Lower leg skin (tissue), 4 donors: ENCODE measurements around the gene HSPB1. TPM values are rescaled to one million over a fixed set of nuclear protein-coding genes. Genes with fewer than 3 reads are reported as not detected.
"Not testable (repeated sequence)": the region's sequence is repeated elsewhere in the genome, so short reads cannot be mapped to it uniquely, and the experiment has no call there.

Experiments
- DNase-seq, 2 donors: peaks; one replicate each; pipeline ENCODE4 v3.0.0-alpha.2; 2019; ENCODE audit warnings: low spot score in 2 of 2
- H3K4me3 ChIP-seq: fragments of 200-600 bp; sonication (generic); 2 replicates; pipeline ENCODE4 v1.5.1; 2017; ENCODE audit warnings: mild to moderate bottlenecking, low read depth; ENCODE audit not compliant: poor library complexity, severe bottlenecking
- POLR2A ChIP-seq, 2 donors: fragments of 450-650 bp; IDR thresholded peaks; one replicate each; pipeline ENCODE4 v1.6.1; 2016 to 2017; ENCODE audit warnings: antibody characterized with exemption in 2 of 2, mild to moderate bottlenecking in 1 of 2, moderate library complexity in 1 of 2
- WGBS, 2 donors: methylation state at CpG; one replicate each; pipeline ENCODE4 v1.1.5; 2018; 5-methylcytosine and 5-hydroxymethylcytosine counted together
- intact Hi-C: fragments of 100-400 bp; cut with DNase I; formaldehyde crosslinking; loops from one replicate; pipeline ENCODE4 v1.15.0; 2023; ENCODE audit warnings: low total_unique reads
- total RNA-seq, 4 donors: library from RNA; depleted of rRNA; stranded (reverse); fragments of >200 nt; gene quantifications; one replicate each; pipeline ENCODE4 v1.1.0, GENCODE V29; 2016
- TF ChIP-seq, protein P1 (sequence below), 3 donors: fragments of 450-650 bp; IDR thresholded peaks; one replicate each; pipeline ENCODE4 v1.5.1; 2016; ENCODE audit warnings: antibody characterized with exemption in 3 of 3, mild to moderate bottlenecking in 3 of 3, moderate library complexity in 2 of 3

HSPB1 gene
- total RNA-seq, 4 donors from 2014 or later, result 1,628 to 3,756 (median 2,658) TPM

DNA sequence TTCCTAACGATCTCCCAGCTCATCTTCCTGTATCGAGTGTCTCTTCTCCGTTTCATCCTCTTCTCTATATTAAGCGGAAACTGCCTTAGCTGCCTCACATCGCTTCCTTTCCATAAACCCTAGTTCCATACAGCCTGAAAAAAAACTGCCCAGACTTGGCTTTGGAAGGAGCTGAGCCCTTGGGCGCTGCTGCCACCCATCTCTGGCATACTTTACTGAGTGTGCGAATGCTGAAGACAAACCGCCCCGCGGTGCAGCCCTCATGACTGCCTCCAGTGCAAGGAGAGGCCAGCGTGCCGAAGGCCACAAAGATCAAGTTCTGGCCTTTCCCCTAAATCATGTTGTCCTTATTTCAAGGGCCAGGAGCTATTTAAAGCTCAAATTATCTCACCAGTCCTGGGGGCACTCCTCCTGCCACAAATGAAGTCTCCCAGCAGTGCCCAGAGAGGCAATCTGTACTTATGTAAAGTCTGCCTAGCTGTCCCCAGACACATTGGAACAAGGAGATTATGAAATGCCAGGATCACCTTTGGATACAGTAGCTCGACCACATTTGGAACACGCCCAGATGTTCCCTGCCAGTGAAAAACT, 31.1 kb downstream of the HSPB1 start:
- no peak overlapping the region for H3K4me3 ChIP-seq

DNA sequence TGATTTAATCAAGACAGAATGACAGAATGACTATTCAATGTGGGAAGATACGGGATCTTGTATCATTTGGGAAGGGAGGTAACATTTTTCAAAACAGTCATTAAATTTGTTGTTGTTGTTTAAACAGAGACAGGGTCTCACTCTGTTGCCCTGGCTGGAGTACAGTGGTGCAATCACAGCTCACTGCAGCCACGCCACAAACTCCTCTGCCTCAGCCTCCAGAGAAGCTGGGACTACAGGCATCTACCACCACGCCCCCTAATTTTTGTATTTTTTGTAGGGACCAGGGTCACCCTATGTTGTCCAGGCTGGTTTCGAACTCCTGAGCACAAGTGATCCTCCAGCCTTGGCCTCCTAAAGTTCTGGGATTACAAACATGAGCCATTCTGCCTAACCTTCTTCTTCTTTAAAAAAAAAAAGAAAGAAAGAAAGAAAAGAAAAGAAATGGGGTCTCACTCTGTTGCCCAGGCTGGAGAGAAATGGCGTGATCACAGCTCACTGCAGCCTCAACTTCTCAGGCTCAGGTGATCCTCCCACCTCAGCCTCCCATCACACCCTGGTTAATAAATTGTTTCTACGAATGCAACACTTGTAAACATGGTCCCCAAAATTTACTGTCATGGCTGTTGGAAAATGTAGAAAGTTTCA, 32.0 kb downstream of the HSPB1 start:
- no peak overlapping the region for H3K4me3 ChIP-seq
- intact Hi-C loops, result no loop called here
- DNase-seq, result no peak
- 86 to 92% methylated on average over 6 of the region's 6 CpGs for WGBS, 2 donors
- no peak for TF ChIP-seq POLR2A (IDR thresholded peaks at IDR 0.05)
- TF ChIP-seq, protein P1, sequence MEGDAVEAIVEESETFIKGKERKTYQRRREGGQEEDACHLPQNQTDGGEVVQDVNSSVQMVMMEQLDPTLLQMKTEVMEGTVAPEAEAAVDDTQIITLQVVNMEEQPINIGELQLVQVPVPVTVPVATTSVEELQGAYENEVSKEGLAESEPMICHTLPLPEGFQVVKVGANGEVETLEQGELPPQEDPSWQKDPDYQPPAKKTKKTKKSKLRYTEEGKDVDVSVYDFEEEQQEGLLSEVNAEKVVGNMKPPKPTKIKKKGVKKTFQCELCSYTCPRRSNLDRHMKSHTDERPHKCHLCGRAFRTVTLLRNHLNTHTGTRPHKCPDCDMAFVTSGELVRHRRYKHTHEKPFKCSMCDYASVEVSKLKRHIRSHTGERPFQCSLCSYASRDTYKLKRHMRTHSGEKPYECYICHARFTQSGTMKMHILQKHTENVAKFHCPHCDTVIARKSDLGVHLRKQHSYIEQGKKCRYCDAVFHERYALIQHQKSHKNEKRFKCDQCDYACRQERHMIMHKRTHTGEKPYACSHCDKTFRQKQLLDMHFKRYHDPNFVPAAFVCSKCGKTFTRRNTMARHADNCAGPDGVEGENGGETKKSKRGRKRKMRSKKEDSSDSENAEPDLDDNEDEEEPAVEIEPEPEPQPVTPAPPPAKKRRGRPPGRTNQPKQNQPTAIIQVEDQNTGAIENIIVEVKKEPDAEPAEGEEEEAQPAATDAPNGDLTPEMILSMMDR (IDR thresholded peaks at IDR 0.05), result no peak

More for the DNA sequence above, 31.1 kb downstream of the HSPB1 start:
- intact Hi-C loops, result no loop called here
- TF ChIP-seq POLR2A (IDR thresholded peaks at IDR 0.05), result no peak
- TF ChIP-seq, protein P1 (IDR thresholded peaks at IDR 0.05), result no peak
- WGBS, 2 donors, result 43 to 44% methylated on average over 14 of the region's 14 CpGs
- no peak for DNase-seq

DNA sequence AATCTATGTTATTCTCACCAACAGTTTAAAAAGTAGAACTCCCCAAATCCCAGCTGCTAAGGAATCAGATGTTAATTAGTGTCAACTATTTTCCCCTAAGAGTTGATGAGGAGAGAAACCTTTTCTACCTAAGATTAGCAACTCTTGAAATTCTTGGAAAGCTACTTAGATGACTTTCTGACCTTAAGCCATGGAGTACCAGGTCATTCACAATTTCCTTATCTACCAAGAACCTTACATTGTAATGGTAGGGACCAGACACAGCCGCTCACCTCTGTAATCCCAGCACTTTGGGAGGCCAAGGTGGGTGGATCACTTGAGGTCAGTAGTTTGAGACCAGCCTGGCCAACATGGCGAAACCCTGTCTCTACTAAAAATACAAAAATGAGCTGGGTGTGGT, 32.9 kb downstream of the HSPB1 start:
- intact Hi-C loops, H3K4me3 ChIP-seq, DNase-seq: not testable (repeated sequence)
- WGBS, 2 donors, result 90 to 92% methylated on average over 2 of the region's 2 CpGs

DNA sequence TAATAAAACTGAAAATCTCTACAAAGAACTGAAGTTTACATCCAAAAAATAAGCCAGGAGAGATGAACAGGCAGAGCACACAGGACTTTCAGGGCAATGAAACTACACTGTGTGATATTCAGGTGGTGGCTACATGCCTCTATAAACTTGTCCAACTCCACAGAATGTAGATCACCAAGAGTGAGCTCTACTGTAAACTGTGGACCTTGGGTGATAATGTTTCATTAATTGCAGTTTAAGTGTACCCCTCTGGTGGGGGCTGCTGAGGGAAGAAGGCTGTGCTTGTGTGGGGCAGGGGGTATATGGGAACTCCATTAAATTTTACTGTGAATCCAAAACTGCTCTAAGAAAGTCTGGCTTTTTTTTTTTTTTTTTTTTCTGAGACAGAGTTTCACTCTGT, 33.6 kb downstream of the HSPB1 start:
- intact Hi-C loops, result no loop called here
- TF ChIP-seq, protein P1 (IDR thresholded peaks at IDR 0.05), result no peak
- no peak for TF ChIP-seq POLR2A (IDR thresholded peaks at IDR 0.05)
- no peak overlapping the region for H3K4me3 ChIP-seq
- no peak for DNase-seq

DNA sequence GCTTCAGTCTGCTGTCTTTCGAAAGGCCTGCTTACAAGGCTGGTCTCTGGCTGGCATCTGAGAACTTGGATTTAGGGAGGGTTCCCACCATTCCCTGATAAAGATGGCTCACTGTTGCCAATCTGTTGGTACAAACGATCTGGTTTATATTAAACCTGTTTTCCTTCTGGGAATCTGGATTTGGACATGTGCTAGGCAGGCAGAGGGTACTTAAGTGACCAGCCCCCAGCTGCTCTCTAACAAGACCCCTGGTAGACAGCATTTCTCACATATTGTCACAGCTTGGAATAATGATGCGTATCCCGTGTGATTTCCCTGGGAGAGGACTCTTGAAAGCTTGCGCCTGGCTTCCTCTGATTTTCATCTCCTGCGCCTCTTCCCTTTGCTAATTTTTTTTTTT, 34.7 kb downstream of the HSPB1 start:
- DNase-seq, result no peak
- 77 to 78% methylated on average over 6 of the region's 6 CpGs for whole genome bisulfite sequencing, 2 donors
- TF ChIP-seq, protein P1 (IDR thresholded peaks at IDR 0.05), result no peak
- TF ChIP-seq POLR2A (IDR thresholded peaks at IDR 0.05), result no peak
- H3K4me3 ChIP-seq, result no peak overlapping the region
- intact Hi-C loops, result no loop called here

DNA sequence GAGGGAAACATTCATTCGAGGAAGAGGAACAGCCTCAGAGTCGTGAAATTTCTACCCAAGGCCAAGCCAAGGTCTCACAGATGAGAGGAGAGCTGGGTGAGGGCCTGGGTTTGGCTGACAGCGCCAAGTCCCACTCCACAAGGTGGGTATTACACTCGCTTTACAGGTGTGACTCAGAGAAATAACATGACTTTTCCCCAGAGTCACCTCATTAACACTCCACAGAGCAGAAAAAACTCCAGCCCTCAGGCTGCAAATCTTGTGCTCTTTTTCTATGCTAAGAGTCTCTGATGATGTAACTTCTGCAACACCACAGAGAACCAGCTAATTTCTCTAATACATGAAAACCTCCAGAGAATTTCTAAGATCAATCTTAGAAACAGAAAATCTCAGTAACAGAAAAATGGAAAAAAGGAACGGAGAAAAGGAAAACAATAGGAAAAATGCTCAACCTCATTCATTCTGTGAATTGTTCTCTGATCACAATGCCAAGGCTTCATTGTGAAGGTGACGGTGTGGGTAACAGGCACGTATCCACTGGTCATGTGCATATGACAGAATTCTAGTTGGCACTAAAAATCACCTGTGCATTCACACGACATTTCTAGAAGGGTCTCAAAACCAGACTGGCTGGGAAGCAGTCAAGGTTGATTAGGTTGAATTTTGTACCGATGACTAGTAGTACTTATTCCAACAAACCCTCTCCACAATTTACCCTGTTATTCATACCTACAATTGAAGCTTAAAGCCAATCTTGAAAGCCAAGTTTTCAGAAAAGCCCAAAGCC, 36.0 kb downstream of the HSPB1 start:
- intact Hi-C loops, result no loop called here

More for the DNA sequence above, 36.0 kb downstream of the HSPB1 start:
- WGBS, 2 donors, result 57 to 64% methylated on average over 9 of the region's 9 CpGs
- DNase-seq, result no peak
- H3K4me3 ChIP-seq, result no peak overlapping the region
- TF ChIP-seq, protein P1 (IDR thresholded peaks at IDR 0.05), result no peak
- TF ChIP-seq POLR2A (IDR thresholded peaks at IDR 0.05), result no peak
